Measurements from ENCODE around the gene ITGAE. TPM values are rescaled to one million over a fixed set of nuclear protein-coding genes. Genes with fewer than 3 reads are reported as not detected.

Gene ITGAE
- total RNA-seq, 1 donor from 2014 or later: 5.6 TPM

GRCh38 chr17:3698139-3698538 lies 102.8 kb downstream of the ITGAE start:
- DNase-seq (ENCODE audit: low spot score) (no peak), ATAC-seq (no peak)

- DNase-seq (ENCODE audit: low spot score) (no peak), ATAC-seq (no peak)
Observed at GRCh38 chr17:3697103-3697476, 103.9 kb downstream of the ITGAE start.

- peak; percentile 63 for ATAC-seq
- no peak for DNase-seq (ENCODE audit: low spot score)
Observed at GRCh38 chr17:3695723-3696411, 105.1 kb downstream of the ITGAE start, which contains the start of gene P2RX5. P2RX5 (minus strand) TSS chr17:3696155; CDS start chr17:3696005, 150 bp downstream.

- ATAC-seq: peak; percentile 12
- no peak for DNase-seq (ENCODE audit: low spot score)
Observed at GRCh38 chr17:3695129-3695722, 105.8 kb downstream of the ITGAE start.

GRCh38 chr17:3693829-3694231 lies 107.2 kb downstream of the ITGAE start:
- DNase-seq (ENCODE audit: low spot score) (no peak), ATAC-seq (no peak)

GRCh38 chr17:3693141-3693540 lies 107.8 kb downstream of the ITGAE start:
- no peak for DNase-seq (ENCODE audit: low spot score)
- no peak for ATAC-seq

- ATAC-seq (no peak), DNase-seq (ENCODE audit: low spot score) (no peak)
Observed at GRCh38 chr17:3692346-3692745, 108.6 kb downstream of the ITGAE start.

GRCh38 chr17:3691617-3692067 lies 109.3 kb downstream of the ITGAE start:
- DNase-seq (ENCODE audit: low spot score) (no peak), ATAC-seq (no peak)

- no peak for DNase-seq (ENCODE audit: low spot score)
Observed at GRCh38 chr17:3690094-3690715, 110.8 kb downstream of the ITGAE start.

GRCh38 chr17:3689262-3690093 lies 111.5 kb downstream of the ITGAE start:
- ATAC-seq (peak; percentile 19), DNase-seq (ENCODE audit: low spot score) (no peak)

More at GRCh38 chr17:3690094-3690715, 110.8 kb downstream of the ITGAE start:
- ATAC-seq: no peak

GRCh38 chr17:3688852-3689261 lies 112.1 kb downstream of the ITGAE start:
- ATAC-seq (peak; percentile 19), DNase-seq (ENCODE audit: low spot score) (no peak)

GRCh38 chr17:3688027-3688553 lies 112.9 kb downstream of the ITGAE start:
- DNase-seq (ENCODE audit: low spot score): no peak
- ATAC-seq: peak; percentile 11

GRCh38 chr17:3685174-3685573 lies 115.8 kb downstream of the ITGAE start:
- ATAC-seq (no peak), DNase-seq (ENCODE audit: low spot score) (no peak)

GRCh38 chr17:3683054-3683511 lies 117.9 kb downstream of the ITGAE start:
- peak; percentile 91 for ATAC-seq
- DNase-seq (ENCODE audit: low spot score): no peak

GRCh38 chr17:3682033-3682432 lies 119.0 kb downstream of the ITGAE start:
- no peak for DNase-seq (ENCODE audit: low spot score)
- no peak for ATAC-seq

- DNase-seq (ENCODE audit: low spot score): no peak
- no peak for ATAC-seq
Observed at GRCh38 chr17:3681565-3681964, 119.4 kb downstream of the ITGAE start.

- ATAC-seq (no peak), DNase-seq (ENCODE audit: low spot score) (no peak)
Observed at GRCh38 chr17:3681057-3681456, 119.9 kb downstream of the ITGAE start.

GRCh38 chr17:3679531-3680126 lies 121.4 kb downstream of the ITGAE start:
- ATAC-seq: no peak
- DNase-seq (ENCODE audit: low spot score): no peak

GRCh38 chr17:3678821-3679530 lies 122.0 kb downstream of the ITGAE start:
- DNase-seq (ENCODE audit: low spot score) (no peak), ATAC-seq (no peak)
